Adrenal gland (tissue), 19 donors: Measurements from ENCODE around the gene USP1. TPM values are rescaled to one million over a fixed set of nuclear protein-coding genes. Genes with fewer than 3 reads are reported as not detected.
A peak's percentile ranks its signal among the peaks of the same experiment; 100 is the strongest.

Experiments used
- DNase-seq, 7 donors: peaks; one replicate each; pipeline ENCODE4 v3.0.0-alpha.2; 2019 to 2020
- H3K27ac ChIP-seq, 5 donors: fragments of 200-600 bp; sonication (generic) in 4 of 5; 1 replicate in 3 of 5; 2 replicates in 2 of 5; pipeline versions ENCODE4 v1.5.1 to v1.8.0; 2016 to 2020; ENCODE audit warnings: mild to moderate bottlenecking in 1 of 5
- H3K27me3 ChIP-seq: fragments of 200-600 bp; 2 replicates; pipeline ENCODE4 v1.8.0; 2021
- H3K36me3 ChIP-seq, 2 donors: fragments of 200-600 bp; replicated peaks in 1 of 2; 1 replicate in 1 of 2; 2 replicates in 1 of 2; pipeline versions ENCODE4 v1.5.1 to v1.8.0; 2018 to 2022
- H3K4me1 ChIP-seq, 2 donors: fragments of 200-600 bp; replicated peaks in 1 of 2; 1 replicate in 1 of 2; 2 replicates in 1 of 2; pipeline versions ENCODE4 v1.5.1 to v1.8.0; 2018 to 2021
- H3K4me3 ChIP-seq, 4 donors: fragments of 200-600 bp; sonication (generic) in 3 of 4; one replicate each; pipeline ENCODE4 v1.5.1; 2016 to 2018
- H3K9me3 ChIP-seq, 3 donors: fragments of 200-600 bp; sonication (generic) in 1 of 3; replicated peaks in 1 of 3; 1 replicate in 2 of 3; 2 replicates in 1 of 3; pipeline versions ENCODE4 v1.5.1 to v1.8.0; 2016 to 2021
- POLR2A ChIP-seq, 2 donors: fragments of 450-650 bp; IDR thresholded peaks; one replicate each; pipeline ENCODE4 v1.6.1; 2017; ENCODE audit warnings: antibody characterized with exemption in 2 of 2, mild to moderate bottlenecking in 2 of 2, moderate library complexity in 1 of 2
- WGBS, 4 donors: extraction: QIAGEN DNeasy Blood & Tissue Kit in 2 of 4; methylation state at CpG; one replicate each; pipeline versions ENCODE4 v1.1.5 to v1.1.7; 2013 to 2017; 5-methylcytosine and 5-hydroxymethylcytosine counted together
- intact Hi-C, 2 donors: fragments of 100-400 bp; cut with DNase I; formaldehyde crosslinking; loops; one replicate each; pipeline versions ENCODE4 v1.14.1 to v1.15.0; 2022 to 2023
- long read RNA-seq, 10 donors: library from polyadenylated mRNA in 3 of 10; unstranded in 2 of 10; stranded (forward) in 1 of 10; transcript quantifications; one replicate each; pipeline ENCODE4 v2.0.0 and lab custom pipeline, GENCODE V29; 2021 to 2026
- polyA plus RNA-seq, 3 donors: library from polyadenylated mRNA; stranded (reverse); fragments of 200-250 nt in 2 of 3; fragments of 350-450 nt in 1 of 3; fragmentation: Illumina TruSeq in 1 of 3; extraction: RNeasy Lipid Tissue Mini Kit (QIAGEN cat#74804) in 1 of 3; gene quantifications; one replicate each; pipeline ENCODE4 v1.2.3, GENCODE V29; 2013 to 2014
- total RNA-seq, 9 donors: library from RNA; depleted of rRNA in 4 of 9; stranded (reverse); fragments of >200 nt in 4 of 9; fragments of 120-200 nt in 1 of 9; fragmentation: NEBNext Ultra II Directional in 1 of 9; extraction: Animal tissue kit (Norgen Biotek cat#: 25700) in 1 of 9; gene quantifications; one replicate each; pipeline versions ENCODE4 v1.1.0 to v1.2.4, GENCODE V29; 2013 to 2023
- TF ChIP-seq, protein P1 (sequence below), 6 experiments: fragments of 450-650 bp in 4 of 6; fragments of 200-600 bp in 2 of 6; sonication (generic) in 1 of 6; IDR thresholded peaks; 1 replicate in 5 of 6; 2 replicates in 1 of 6; pipeline versions ENCODE4 v1.5.1 to v1.8.0; 2016 to 2021; ENCODE audit warnings: antibody characterized with exemption in 6 of 6, mild to moderate bottlenecking in 2 of 6, moderate library complexity in 1 of 6
- donor health status: healthy with polysubstance abuse.
- donor health status: Bipolar disorder and iron deficiency.
- donor health status: DM: yes; HTN: yes; CAD: no.
- donor health status: DM: no; HTN: no; CAD: no.
- donor health status: DM: no; HTN: no; CAD: no.
- donor health status: DM: yes; HTN: yes; CAD: no.

Gene USP1, protein sequence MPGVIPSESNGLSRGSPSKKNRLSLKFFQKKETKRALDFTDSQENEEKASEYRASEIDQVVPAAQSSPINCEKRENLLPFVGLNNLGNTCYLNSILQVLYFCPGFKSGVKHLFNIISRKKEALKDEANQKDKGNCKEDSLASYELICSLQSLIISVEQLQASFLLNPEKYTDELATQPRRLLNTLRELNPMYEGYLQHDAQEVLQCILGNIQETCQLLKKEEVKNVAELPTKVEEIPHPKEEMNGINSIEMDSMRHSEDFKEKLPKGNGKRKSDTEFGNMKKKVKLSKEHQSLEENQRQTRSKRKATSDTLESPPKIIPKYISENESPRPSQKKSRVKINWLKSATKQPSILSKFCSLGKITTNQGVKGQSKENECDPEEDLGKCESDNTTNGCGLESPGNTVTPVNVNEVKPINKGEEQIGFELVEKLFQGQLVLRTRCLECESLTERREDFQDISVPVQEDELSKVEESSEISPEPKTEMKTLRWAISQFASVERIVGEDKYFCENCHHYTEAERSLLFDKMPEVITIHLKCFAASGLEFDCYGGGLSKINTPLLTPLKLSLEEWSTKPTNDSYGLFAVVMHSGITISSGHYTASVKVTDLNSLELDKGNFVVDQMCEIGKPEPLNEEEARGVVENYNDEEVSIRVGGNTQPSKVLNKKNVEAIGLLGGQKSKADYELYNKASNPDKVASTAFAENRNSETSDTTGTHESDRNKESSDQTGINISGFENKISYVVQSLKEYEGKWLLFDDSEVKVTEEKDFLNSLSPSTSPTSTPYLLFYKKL
- total RNA-seq: 10 to 100 TPM; 10.3 to 23.6 (median 17.0) TPM
- polyA plus RNA-seq: 10 to 100 TPM in 1 of 3 donors, 1 to 10 TPM in 2; 4.1 to 26.1 (median 5.2) TPM
- long read RNA-seq, donor 1, partial matches to known transcripts: 11 of 12 reads
- long read RNA-seq, donor 1, other reads (novel, unspliced or antisense): 0 of 12 reads
- long read RNA-seq, donor 2, partial matches to known transcripts: 0 of 2 reads
- long read RNA-seq, donor 2, other reads (novel, unspliced or antisense): 0 of 2 reads
- long read RNA-seq, donor 3, partial matches to known transcripts: 0 of 1 reads
- long read RNA-seq, donor 3, other reads (novel, unspliced or antisense): 0 of 1 reads
- long read RNA-seq, donor 4, partial matches to known transcripts: 8 of 10 reads
- long read RNA-seq, donor 4, other reads (novel, unspliced or antisense): 1 of 10 reads
- long read RNA-seq, donor 5, transcript USP1-201 (9 exons, 3,996 nt): major isoform, 31 of 40 reads
- long read RNA-seq, donor 5, transcript USP1-202 (9 exons, 3,507 nt): minor isoform, 5 of 40 reads
- long read RNA-seq, donor 5, partial matches to known transcripts: 1 of 40 reads
- long read RNA-seq, donor 5, other reads (novel, unspliced or antisense): 3 of 40 reads
- long read RNA-seq, donor 6, partial matches to known transcripts: 11 of 13 reads
- long read RNA-seq, donor 6, other reads (novel, unspliced or antisense): 0 of 13 reads
- long read RNA-seq, donor 7: 0 reads
- long read RNA-seq, donor 8, transcript USP1-201 (9 exons, 3,996 nt): major isoform, 5 of 15 reads
- long read RNA-seq, donor 8, partial matches to known transcripts: 9 of 15 reads
- long read RNA-seq, donor 8, other reads (novel, unspliced or antisense): 0 of 15 reads
- long read RNA-seq, donor 9, partial matches to known transcripts: 0 of 4 reads
- long read RNA-seq, donor 9, other reads (novel, unspliced or antisense): 0 of 4 reads
- long read RNA-seq, donor 10, partial matches to known transcripts: 0 of 1 reads
- long read RNA-seq, donor 10, other reads (novel, unspliced or antisense): 0 of 1 reads

GRCh38 chr1:62436466-62437272 is at the start of gene USP1:
Gene USP1 (plus strand): TSS chr1:62437049. CDS start chr1:62439868, 2,819 bp downstream.
- intact Hi-C loops: no loop called here
- WGBS, 4 donors: 0 to 1% (median 0%) methylated on average over 20 to 76 of the region's 76 CpGs
- DNase-seq: peak in 6 of 7 donors; percentile 96 to 99 (median 99)
- no peaks in the 10 kb centered on the region for H3K27me3 ChIP-seq
- peaks cover 0 to 3% of the 10 kb centered on the region in 2 donors for H3K36me3 ChIP-seq
- H3K4me3 ChIP-seq: peak within 1 kb of the TSS; percentile 79 to 97 (median 90)
- peaks cover 9 to 40% of the 10 kb centered on the region in 2 donors for H3K4me1 ChIP-seq
- peak within 1 kb of the TSS; percentile 80 to 99 (median 95) for H3K27ac ChIP-seq
- no peaks in the 10 kb centered on the region for H3K9me3 ChIP-seq
- TF ChIP-seq, protein P1, sequence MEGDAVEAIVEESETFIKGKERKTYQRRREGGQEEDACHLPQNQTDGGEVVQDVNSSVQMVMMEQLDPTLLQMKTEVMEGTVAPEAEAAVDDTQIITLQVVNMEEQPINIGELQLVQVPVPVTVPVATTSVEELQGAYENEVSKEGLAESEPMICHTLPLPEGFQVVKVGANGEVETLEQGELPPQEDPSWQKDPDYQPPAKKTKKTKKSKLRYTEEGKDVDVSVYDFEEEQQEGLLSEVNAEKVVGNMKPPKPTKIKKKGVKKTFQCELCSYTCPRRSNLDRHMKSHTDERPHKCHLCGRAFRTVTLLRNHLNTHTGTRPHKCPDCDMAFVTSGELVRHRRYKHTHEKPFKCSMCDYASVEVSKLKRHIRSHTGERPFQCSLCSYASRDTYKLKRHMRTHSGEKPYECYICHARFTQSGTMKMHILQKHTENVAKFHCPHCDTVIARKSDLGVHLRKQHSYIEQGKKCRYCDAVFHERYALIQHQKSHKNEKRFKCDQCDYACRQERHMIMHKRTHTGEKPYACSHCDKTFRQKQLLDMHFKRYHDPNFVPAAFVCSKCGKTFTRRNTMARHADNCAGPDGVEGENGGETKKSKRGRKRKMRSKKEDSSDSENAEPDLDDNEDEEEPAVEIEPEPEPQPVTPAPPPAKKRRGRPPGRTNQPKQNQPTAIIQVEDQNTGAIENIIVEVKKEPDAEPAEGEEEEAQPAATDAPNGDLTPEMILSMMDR (IDR thresholded peaks at IDR 0.05): no peak
- TF ChIP-seq POLR2A (IDR thresholded peaks at IDR 0.05): peak in 1 of 2 donors; percentile 12

DNA sequence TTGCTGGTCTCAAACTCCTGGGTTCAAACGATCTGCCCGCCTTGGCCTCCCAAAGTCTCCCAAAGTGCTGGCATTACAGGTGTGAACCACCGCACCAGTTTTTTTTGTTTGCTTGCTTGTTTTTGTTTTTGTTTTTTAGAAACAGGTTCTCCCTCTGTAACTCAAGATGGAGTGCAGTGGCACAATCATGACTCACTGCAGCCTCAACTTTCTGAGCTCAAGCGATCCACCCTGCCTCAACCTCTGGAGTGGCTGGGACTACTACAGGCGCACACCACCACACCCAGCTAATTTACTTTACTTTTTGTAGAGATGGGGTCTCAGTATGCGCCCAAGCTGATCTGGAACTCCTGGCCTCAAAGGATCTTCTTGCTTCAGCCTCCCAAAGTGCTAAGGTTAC is 47.3 kb upstream of the USP1 start:
- TF ChIP-seq, protein P1 (IDR thresholded peaks at IDR 0.05): no peak
- TF ChIP-seq POLR2A (IDR thresholded peaks at IDR 0.05): no peak
- H3K9me3 ChIP-seq: no peaks in the 10 kb centered on the region
- no peak overlapping the region for H3K27ac ChIP-seq
- H3K4me3 ChIP-seq: no peak overlapping the region
- intact Hi-C loops: no loop called here
- no peaks in the 10 kb centered on the region for H3K36me3 ChIP-seq
- 80 to 93% (median 89%) methylated on average over 6 of the region's 6 CpGs for WGBS, 4 donors
- H3K4me1 ChIP-seq: no peaks in the 10 kb centered on the region
- no peaks in the 10 kb centered on the region for H3K27me3 ChIP-seq
- no peak for DNase-seq

DNA sequence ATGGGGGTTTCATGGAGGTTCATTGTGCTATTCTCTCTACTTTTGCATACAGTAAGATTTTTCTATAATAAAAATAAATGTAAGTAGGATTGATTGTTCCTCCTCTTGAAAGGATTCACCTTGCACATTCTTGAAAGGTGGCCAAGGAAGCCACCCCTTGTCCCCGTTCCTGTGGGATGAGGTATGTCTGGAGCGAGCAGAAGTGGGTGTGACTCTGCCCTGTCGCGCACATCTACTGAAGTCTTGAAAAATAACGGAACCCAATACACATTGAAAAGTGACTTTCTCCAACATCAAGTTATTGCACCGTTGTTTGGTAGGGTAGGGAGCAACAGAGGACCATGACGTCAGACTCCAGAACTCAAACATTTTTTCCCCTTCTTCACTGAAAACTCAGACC is 46.8 kb upstream of the USP1 start:
- DNase-seq: no peak
- Histone ChIP-seq H3K4me3 (no peak overlapping the region), H3K27me3 (no peaks in the 10 kb centered on the region), H3K4me1 (no peaks in the 10 kb centered on the region), H3K36me3 (no peaks in the 10 kb centered on the region), H3K9me3 (no peaks in the 10 kb centered on the region), H3K27ac (no peak overlapping the region)
- intact Hi-C loops: no loop called here
- TF ChIP-seq, protein P1 (IDR thresholded peaks at IDR 0.05): no peak
- no peak for TF ChIP-seq POLR2A (IDR thresholded peaks at IDR 0.05)
- WGBS, 4 donors: 82 to 88% (median 84%) methylated on average over 7 of the region's 7 CpGs
